ENCODE results near the gene GRB10.
"Not testable (repeated sequence)": the region's sequence is repeated elsewhere in the genome, so short reads cannot be mapped to it uniquely, and the experiment has no call there.

- TF ChIP-seq, protein P1, sequence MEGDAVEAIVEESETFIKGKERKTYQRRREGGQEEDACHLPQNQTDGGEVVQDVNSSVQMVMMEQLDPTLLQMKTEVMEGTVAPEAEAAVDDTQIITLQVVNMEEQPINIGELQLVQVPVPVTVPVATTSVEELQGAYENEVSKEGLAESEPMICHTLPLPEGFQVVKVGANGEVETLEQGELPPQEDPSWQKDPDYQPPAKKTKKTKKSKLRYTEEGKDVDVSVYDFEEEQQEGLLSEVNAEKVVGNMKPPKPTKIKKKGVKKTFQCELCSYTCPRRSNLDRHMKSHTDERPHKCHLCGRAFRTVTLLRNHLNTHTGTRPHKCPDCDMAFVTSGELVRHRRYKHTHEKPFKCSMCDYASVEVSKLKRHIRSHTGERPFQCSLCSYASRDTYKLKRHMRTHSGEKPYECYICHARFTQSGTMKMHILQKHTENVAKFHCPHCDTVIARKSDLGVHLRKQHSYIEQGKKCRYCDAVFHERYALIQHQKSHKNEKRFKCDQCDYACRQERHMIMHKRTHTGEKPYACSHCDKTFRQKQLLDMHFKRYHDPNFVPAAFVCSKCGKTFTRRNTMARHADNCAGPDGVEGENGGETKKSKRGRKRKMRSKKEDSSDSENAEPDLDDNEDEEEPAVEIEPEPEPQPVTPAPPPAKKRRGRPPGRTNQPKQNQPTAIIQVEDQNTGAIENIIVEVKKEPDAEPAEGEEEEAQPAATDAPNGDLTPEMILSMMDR (conservative IDR thresholded peaks at IDR 0.05): not testable (repeated sequence)
- not testable (repeated sequence) for TF ChIP-seq EZH2 (IDR thresholded peaks at IDR 0.05; ENCODE audit: low read depth)
Measured at GRCh38 chr7:50583295-50583694, 199.4 kb downstream of the GRB10 start.
